ENCODE measurements around the gene KRTAP2-4.

The KRTAP2-4 gene

DNA sequence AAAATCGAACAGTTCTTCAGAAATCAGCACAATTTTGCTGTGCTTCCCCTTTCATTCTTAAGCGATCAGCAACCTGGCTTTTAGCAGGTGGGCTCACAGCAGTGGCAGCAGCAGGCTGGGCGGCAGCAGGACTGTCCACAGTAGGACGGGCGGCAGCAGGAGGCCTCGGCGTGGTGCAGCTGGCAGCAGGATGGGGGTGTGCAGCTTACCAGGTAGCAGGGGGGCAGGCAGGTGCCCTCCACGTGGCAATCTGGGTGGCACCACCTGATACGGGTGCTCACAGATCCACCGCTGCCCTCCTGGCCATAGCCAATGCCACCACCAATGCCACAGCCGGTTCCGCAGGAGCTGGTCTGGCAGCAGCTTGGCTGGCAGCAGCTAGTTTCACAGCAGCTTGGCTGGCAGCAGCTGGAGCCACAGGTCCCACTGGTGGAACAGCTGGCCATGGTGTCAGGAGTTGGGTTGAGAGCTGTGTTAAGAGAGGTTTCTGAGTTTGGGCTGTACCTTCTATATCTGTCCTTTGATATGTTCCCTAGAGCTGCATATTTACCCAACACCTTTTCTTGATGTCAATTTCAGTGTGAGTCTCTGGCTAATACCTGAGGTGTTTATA lies 35.9 kb downstream of the KRTAP2-4 start, which contains the start of gene KRTAP1-4:
KRTAP1-4 (minus strand) TSS at position 563 of the 613 bp plus-strand sequence; CDS start at position 446, 117 bp downstream.
- no peak for DNase-seq

- DNase-seq, result no peak
These were observed 38.8 kb downstream of the KRTAP2-4 start, which contains the start of gene KRTAP1-5 for GRCh38 chr17:41026715-41027471. Gene KRTAP1-5, minus strand, starts transcription at chr17:41027208. Its CDS starts 53 bp downstream, at chr17:41027155.

GRCh38 chr17:41024697-41025096 lies 41.0 kb downstream of the KRTAP2-4 start:
- no peak for DNase-seq

GRCh38 chr17:41020336-41020735 lies 45.3 kb downstream of the KRTAP2-4 start:
- no peak for DNase-seq

- DNase-seq, result no peak
These were observed 46.3 kb downstream of the KRTAP2-4 start for GRCh38 chr17:41019415-41019814.

DNA sequence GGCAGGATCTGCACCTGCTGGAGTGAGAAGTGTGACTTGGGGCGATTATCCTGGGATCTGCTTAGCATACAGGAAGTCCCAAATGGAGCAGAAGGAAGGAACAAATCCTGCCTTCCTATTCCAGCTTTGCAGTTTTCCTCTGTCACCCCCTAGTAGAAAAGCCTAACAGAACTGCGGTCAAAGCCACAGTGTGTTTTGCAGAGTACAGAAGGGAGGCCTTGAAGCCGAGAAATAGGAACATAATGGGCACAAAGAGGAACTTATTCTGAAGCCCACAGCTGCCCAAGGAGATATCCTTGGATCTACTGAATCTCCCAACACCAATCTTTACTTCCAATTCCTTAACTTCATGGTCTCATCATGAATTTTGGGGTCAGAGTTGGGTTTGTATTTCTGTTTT lies 47.1 kb downstream of the KRTAP2-4 start:
- DNase-seq, result no peak

DNA sequence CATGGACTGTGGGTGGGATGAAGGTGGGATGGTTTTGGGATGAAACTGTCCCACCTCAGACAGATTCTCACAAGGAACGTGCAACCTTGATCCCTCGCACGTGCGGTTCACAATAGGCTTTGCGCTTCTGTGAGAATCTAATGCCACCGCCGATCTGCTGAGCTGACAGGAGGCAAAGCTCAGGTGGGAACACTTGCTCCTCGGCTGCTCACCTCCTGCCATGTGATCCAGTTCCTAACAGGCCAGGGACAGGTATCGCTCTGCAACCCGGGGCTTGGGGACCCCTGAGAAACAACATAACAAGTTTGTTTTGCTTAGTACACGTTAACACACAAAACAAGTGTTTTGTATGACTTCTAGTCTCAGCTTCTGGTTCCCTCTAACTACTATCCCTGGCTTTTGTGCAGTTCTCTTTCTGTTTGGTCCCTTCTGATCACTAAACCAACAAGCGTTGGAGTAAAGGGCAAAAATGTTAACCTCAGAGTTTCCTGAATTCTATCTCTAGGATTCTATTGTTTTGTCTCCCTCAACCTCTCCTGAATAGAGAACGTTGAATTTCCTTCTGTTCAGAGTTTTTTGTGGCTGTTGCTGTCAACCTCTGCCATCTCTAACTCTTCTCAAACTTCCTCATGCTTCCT lies 49.0 kb downstream of the KRTAP2-4 start:
- DNase-seq, result no peak

DNA sequence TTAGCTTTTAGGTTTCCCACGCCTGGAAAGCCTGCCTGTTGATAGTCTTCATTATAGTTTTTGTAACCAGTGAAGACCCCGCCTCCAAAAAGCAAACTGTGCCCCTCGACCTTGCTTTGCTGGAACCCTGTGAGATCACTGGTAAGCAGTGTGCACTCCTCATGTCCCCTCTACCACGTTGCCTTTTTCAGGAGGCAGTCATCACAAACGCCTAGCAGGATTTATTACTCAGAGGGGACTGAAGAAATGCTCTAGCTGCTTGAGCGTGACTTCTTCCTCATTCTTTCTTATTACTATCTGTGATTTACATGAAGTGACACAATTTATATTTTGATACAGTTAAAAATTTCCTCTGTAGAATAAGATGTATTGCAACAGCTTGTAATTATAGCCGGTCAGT lies 50.2 kb downstream of the KRTAP2-4 start:
- no peak for DNase-seq

All from CD4-positive, alpha-beta T cell treated with Interleukin-12 subunit alpha and Interleukin-12 subunit beta, for 1 hour (primary cell).